ENCODE results near the gene SELP.

SELP gene

DNA sequence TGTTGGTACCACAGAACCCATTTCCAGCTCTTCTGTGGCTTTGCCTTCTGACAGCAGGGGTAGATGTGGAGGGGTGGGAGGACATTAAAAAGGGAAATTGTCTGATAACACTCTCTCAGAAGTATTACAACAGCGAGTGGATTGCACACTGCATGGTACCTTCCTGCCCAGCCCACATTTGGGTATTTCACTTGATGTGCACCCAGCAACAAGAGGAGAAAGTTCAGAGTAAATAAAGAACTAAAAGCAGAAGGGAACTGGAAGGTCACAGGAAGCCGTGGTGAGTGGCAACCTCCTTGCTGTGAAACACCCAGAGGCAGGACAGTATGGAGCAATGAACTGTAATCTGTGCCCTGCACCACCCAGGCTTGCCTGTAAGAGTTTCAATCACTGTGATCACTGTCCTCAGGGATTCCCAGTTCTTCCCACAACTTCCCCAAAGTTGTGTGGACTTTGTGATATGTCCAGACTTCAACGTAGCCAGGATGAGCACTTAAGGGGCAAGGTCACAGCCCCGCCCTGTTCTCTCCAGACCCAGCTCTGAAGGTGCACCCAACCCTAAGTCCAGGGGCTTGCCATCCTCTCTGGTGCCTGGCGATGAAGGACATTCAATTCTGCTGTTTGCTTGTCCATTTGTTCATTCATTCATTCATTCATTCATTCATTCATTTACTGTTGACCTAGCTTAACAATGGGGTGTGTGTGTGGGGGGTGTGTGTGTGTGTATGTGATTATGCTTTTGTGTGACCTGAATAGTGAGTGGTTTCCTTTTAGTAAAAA is 25.0 kb downstream of the SELP start:
- TF ChIP-seq FOXM1 (IDR thresholded peaks at IDR 0.05; ENCODE audit: borderline replicate concordance, low read depth) (no peak), RAD21 (IDR thresholded peaks at IDR 0.05; ENCODE audit: low read depth) (no peak), NFIC (IDR thresholded peaks at IDR 0.05) (no peak), TAF1 (IDR thresholded peaks at IDR 0.05; ENCODE audit: low read depth) (no peak), CEBPB (IDR thresholded peaks at IDR 0.05) (no peak), TEAD4 (IDR thresholded peaks at IDR 0.05) (no peak), ZBTB7A (IDR thresholded peaks at IDR 0.05; ENCODE audit: low read depth) (no peak), EP300 (IDR thresholded peaks at IDR 0.05; ENCODE audit: borderline replicate concordance) (no peak), TCF12 (IDR thresholded peaks at IDR 0.05; ENCODE audit: low read depth) (no peak), CREB1 (IDR thresholded peaks at IDR 0.05; ENCODE audit: low read depth) (no peak), YY1 (IDR thresholded peaks at IDR 0.05; ENCODE audit: low read depth) (no peak), EGR1 (IDR thresholded peaks at IDR 0.05) (no peak)
- TF ChIP-seq, protein P1, sequence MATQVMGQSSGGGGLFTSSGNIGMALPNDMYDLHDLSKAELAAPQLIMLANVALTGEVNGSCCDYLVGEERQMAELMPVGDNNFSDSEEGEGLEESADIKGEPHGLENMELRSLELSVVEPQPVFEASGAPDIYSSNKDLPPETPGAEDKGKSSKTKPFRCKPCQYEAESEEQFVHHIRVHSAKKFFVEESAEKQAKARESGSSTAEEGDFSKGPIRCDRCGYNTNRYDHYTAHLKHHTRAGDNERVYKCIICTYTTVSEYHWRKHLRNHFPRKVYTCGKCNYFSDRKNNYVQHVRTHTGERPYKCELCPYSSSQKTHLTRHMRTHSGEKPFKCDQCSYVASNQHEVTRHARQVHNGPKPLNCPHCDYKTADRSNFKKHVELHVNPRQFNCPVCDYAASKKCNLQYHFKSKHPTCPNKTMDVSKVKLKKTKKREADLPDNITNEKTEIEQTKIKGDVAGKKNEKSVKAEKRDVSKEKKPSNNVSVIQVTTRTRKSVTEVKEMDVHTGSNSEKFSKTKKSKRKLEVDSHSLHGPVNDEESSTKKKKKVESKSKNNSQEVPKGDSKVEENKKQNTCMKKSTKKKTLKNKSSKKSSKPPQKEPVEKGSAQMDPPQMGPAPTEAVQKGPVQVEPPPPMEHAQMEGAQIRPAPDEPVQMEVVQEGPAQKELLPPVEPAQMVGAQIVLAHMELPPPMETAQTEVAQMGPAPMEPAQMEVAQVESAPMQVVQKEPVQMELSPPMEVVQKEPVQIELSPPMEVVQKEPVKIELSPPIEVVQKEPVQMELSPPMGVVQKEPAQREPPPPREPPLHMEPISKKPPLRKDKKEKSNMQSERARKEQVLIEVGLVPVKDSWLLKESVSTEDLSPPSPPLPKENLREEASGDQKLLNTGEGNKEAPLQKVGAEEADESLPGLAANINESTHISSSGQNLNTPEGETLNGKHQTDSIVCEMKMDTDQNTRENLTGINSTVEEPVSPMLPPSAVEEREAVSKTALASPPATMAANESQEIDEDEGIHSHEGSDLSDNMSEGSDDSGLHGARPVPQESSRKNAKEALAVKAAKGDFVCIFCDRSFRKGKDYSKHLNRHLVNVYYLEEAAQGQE (IDR thresholded peaks at IDR 0.05; ENCODE audit: low read depth), result no peak
- TF ChIP-seq, protein P2, sequence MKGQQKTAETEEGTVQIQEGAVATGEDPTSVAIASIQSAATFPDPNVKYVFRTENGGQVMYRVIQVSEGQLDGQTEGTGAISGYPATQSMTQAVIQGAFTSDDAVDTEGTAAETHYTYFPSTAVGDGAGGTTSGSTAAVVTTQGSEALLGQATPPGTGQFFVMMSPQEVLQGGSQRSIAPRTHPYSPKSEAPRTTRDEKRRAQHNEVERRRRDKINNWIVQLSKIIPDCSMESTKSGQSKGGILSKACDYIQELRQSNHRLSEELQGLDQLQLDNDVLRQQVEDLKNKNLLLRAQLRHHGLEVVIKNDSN (IDR thresholded peaks at IDR 0.05), result no peak
- TF ChIP-seq, protein P3, sequence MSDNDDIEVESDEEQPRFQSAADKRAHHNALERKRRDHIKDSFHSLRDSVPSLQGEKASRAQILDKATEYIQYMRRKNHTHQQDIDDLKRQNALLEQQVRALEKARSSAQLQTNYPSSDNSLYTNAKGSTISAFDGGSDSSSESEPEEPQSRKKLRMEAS (IDR thresholded peaks at IDR 0.05), result no peak

DNA sequence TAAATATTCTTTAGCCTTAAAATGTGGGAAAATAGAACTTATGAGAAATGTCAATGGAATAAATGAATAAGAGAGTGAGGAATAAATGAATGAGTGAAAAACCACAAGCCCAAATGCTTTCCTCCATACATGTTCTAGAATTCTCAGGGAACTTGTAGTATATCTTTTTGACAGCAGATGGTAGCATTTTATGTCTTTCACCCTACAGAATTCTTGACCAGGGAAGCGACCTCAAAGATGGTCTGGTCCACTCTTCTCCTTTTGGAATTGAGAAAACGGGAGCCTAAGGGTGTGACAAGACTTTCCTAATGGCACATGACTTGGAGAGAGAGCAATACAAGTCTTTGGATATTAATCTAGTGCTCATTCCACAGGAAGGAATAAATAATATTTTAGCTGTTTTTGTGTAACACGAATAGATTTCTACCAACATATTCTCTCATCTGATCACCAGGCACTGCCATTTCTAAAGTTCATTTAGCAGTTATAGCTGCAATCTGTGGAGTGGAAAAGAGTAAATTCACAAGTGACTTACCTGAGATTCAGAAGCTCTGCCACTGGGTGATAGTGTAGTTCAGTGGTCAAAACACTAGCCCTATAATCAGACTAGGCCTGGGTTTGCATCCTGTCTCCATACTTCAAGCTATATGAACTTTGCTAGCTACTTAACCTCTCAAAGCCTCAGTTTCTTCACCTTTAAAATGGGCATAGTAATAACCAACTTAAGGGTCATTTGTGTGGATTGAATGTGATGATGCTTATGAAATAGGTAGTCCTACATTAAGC is 28.6 kb downstream of the SELP start:
- TF ChIP-seq RAD21 (IDR thresholded peaks at IDR 0.05; ENCODE audit: low read depth) (peak; percentile 42), TEAD4 (IDR thresholded peaks at IDR 0.05) (no peak)

DNA sequence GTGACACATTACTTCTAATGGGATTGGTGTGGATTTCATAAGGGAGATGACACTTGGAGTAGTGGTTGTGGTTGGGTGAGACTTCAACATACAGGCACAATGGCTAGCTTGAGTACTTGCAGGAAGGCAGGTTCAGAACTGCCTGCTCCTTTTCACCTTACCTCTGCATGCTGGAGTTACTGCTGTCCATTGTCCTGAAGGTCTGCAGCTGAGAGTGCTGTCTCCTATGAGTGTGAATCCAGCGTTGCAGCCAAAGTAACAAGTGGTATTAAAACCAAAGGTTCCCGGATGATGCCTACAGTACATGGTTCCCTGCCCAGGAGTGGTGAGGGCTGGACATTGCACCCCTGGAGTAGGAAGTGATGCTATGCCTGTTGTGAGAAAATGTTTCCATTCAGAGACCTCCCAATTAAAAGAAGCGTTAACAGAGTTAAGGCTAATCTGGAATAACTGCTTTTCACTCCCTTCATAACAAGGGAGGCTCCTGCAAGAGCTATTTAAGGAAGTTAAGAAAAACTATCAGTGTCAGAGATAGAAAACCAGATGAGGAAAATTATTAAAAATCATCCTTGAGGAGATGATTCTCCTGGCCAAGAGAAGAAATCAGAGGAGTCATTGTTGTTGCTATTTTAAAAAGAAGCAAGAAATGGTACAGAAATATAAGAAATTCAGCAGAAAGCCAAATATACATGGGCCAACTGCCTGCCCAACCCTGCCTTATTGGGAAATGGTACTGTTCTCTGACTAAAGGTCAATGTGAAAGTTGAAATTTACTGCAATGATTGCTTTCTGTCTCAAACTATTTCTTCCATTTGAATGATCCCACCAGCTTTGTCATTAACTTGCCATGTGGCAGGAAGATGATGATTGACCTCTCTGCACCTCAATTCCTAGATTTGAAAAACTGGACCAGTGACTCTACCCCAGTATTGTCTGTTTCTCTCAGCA is 33.9 kb downstream of the SELP start:
- no peak for TF ChIP-seq ZBTB7A (IDR thresholded peaks at IDR 0.05; ENCODE audit: low read depth)
- TF ChIP-seq, protein P1 (IDR thresholded peaks at IDR 0.05; ENCODE audit: low read depth), result peak; percentile 90

DNA sequence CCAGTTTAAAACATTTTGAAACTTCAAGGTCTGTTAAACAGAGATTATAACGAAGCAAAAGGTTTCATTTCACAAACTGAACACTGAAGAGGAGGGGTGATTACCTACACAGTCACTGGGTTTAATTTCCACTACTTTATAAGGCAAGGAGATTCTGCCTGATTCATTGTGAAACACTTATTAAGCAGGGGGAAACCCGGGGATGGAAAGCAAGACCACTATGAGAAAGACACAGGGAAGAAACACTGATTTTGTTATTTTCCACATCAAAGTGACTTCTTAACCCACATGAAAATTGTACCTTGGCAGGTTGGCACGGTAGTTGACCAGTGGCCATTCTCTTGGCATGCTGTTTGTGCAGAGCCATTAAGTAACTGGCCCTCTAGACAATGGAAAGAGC is 35.5 kb downstream of the SELP start:
- TF ChIP-seq EP300 (IDR thresholded peaks at IDR 0.05; ENCODE audit: borderline replicate concordance) (no peak), TAF1 (IDR thresholded peaks at IDR 0.05; ENCODE audit: low read depth) (no peak), TCF12 (IDR thresholded peaks at IDR 0.05; ENCODE audit: low read depth) (no peak), CEBPB (IDR thresholded peaks at IDR 0.05) (no peak), RAD21 (IDR thresholded peaks at IDR 0.05; ENCODE audit: low read depth) (no peak), FOXM1 (IDR thresholded peaks at IDR 0.05; ENCODE audit: borderline replicate concordance, low read depth) (no peak), YY1 (IDR thresholded peaks at IDR 0.05; ENCODE audit: low read depth) (no peak), ZBTB7A (IDR thresholded peaks at IDR 0.05; ENCODE audit: low read depth) (no peak)
- TF ChIP-seq, protein P3 (IDR thresholded peaks at IDR 0.05), result no peak

DNA sequence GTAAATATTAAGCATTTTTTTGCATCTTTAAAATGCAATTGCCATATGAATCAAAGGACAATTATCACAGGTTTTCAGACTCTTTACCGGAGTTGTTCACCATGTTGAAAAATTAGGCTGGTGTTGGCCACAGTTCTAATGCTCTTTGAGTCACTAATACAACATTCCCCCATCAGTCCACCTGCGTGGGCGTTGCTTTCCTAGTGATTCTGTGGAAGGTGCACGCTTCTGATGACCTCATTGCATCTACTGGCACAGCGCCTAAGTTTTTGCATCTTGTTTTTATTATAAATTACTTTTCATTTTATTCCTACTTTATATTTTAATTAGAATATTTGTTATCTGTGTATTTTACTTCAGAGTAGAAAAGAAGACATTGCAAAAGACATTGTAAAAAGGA is 39.0 kb downstream of the SELP start:
- TF ChIP-seq FOXM1 (IDR thresholded peaks at IDR 0.05; ENCODE audit: borderline replicate concordance, low read depth), result no peak
- TF ChIP-seq EGR1 (IDR thresholded peaks at IDR 0.05), result peak; percentile 52
- TF ChIP-seq TAF1 (IDR thresholded peaks at IDR 0.05; ENCODE audit: low read depth), result no peak
- TF ChIP-seq CREB1 (IDR thresholded peaks at IDR 0.05; ENCODE audit: low read depth), result no peak

Measured in Ishikawa (cell line).